CD4-positive, alpha-beta T cell (primary cell): ENCODE results near the gene POLR2M. TPM values are rescaled to one million over a fixed set of nuclear protein-coding genes. Genes with fewer than 3 reads are reported as not detected.

Experiments
- ATAC-seq: fragments of 200-7000 bp; cut with Tn5 transposase; one replicate; pipeline ENCODE4 v1.10.0; 2022; ENCODE audit warnings: mild to moderate bottlenecking; ENCODE audit not compliant: poor library complexity
- CTCF ChIA-PET: fragments of 350-600 bp; sonication (Branson Sonifier 250); formaldehyde crosslinking; loops from one replicate; lab custom pipeline; 2021; ENCODE audit warnings: antibody characterized with exemption, inconsistent platforms; lab: Charles Lee
- POLR2A ChIA-PET: fragments of 350-600 bp; sonication (Branson Sonifier 250); formaldehyde crosslinking; loops from one replicate; lab custom pipeline; 2021; ENCODE audit warnings: antibody characterized with exemption, inconsistent platforms; lab: Charles Lee
- DNase-seq, 14 experiments: peaks; one replicate each; pipeline ENCODE4 v3.0.0-alpha.2; 2013 to 2020; ENCODE audit warnings: mixed read lengths in 2 of 14
- H3K27ac ChIP-seq, 2 donors: one replicate each; pipeline versions ENCODE4 v1.5.1 to v1.7.0; 2013; ENCODE audit warnings: low read length in 2 of 2, low read depth in 1 of 2, mild to moderate bottlenecking in 1 of 2
- H3K27me3 ChIP-seq, 2 experiments: 1 replicate in 1 of 2; 2 replicates in 1 of 2; pipeline versions ENCODE4 v1.6.1 to v1.7.0; 2013; ENCODE audit warnings: low read length in 2 of 2, control low read depth in 1 of 2, mild to moderate bottlenecking in 1 of 2, moderate library complexity in 1 of 2; ENCODE audit not compliant: insufficient read depth in 2 of 2, control insufficient read depth in 1 of 2
- H3K36me3 ChIP-seq: one replicate; pipeline ENCODE4 v1.6.1; 2013; ENCODE audit warnings: low read length, control low read depth; ENCODE audit not compliant: insufficient read depth
- H3K4me1 ChIP-seq: one replicate; pipeline ENCODE4 v1.6.1; 2013; ENCODE audit warnings: low read length, control low read depth; ENCODE audit not compliant: insufficient read depth
- H3K4me3 ChIP-seq: one replicate; pipeline ENCODE4 v1.5.1; 2013; ENCODE audit warnings: mild to moderate bottlenecking, low read length, moderate library complexity
- H3K9me3 ChIP-seq, 2 experiments: 1 replicate in 1 of 2; 2 replicates in 1 of 2; pipeline versions ENCODE4 v1.6.1 to v1.7.0; 2013; ENCODE audit warnings: low read length in 2 of 2, mild to moderate bottlenecking in 2 of 2, control low read depth in 1 of 2, moderate library complexity in 1 of 2; ENCODE audit not compliant: control insufficient read depth in 1 of 2, insufficient read depth in 1 of 2
- H3K27ac Mint-ChIP-seq: one replicate; pipeline ENCODE4 v1.8.0; 2020; ENCODE audit warnings: mixed read lengths
- H3K27me3 Mint-ChIP-seq: one replicate; pipeline ENCODE4 v1.8.0; 2021; ENCODE audit warnings: mixed read lengths
- H3K36me3 Mint-ChIP-seq: one replicate; pipeline ENCODE4 v1.8.0; 2021; ENCODE audit warnings: low read depth, mixed read lengths
- H3K4me1 Mint-ChIP-seq: one replicate; pipeline ENCODE4 v1.8.0; 2021; ENCODE audit warnings: low read depth, mixed read lengths
- H3K4me3 Mint-ChIP-seq: one replicate; pipeline ENCODE4 v1.8.0; 2020; ENCODE audit warnings: mild to moderate bottlenecking, mixed read lengths
- H3K9me3 Mint-ChIP-seq: one replicate; pipeline ENCODE4 v1.8.0; 2020; ENCODE audit warnings: mixed read lengths
- intact Hi-C, 2 experiments: fragments of 100-400 bp; cut with DNase I in 1 of 2; cut with micrococcal nuclease in 1 of 2; formaldehyde crosslinking; loops; one replicate each; pipeline versions ENCODE4 v1.15.1 to v1.9.0; 2023 to 2025; cut with DNase I, micrococcal nuclease
- total RNA-seq, 174 experiments: library from RNA in 2 of 174; stranded (reverse) in 2 of 174; gene quantifications; one replicate each; pipeline ENCODE4 v1.2.3 and lab custom pipeline; 2021 to 2026
- TF ChIP-seq, protein P1 (sequence below): fragments of 200-600 bp; IDR thresholded peaks from one replicate; pipeline ENCODE4 v1.8.0; 2022; ENCODE audit warnings: antibody characterized with exemption, mild to moderate bottlenecking

POLR2M gene
- total RNA-seq, 2 experiments from 2014 or later = 88.5 to 109 TPM

DNA sequence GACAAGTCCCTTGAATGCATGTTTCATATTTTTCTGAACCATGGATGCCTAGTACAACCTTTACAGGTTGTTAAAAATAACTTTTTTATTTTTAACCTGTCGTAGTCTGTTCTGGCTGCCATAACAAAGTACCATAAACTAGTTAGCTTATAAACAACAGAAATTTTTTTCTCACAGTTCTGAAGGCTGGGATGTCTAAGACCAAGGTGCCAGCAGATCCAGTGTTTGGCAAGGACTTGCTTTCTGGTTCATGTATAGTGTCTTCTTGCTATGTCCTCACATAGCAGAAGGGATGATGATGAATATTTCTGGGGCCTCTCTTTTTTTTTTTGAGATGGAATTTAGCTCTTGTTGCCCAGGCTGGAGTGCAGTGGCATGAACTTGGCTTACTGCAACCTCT lies 23.0 kb upstream of the POLR2M start:
- no peak overlapping the region for H3K4me3 ChIP-seq

DNA sequence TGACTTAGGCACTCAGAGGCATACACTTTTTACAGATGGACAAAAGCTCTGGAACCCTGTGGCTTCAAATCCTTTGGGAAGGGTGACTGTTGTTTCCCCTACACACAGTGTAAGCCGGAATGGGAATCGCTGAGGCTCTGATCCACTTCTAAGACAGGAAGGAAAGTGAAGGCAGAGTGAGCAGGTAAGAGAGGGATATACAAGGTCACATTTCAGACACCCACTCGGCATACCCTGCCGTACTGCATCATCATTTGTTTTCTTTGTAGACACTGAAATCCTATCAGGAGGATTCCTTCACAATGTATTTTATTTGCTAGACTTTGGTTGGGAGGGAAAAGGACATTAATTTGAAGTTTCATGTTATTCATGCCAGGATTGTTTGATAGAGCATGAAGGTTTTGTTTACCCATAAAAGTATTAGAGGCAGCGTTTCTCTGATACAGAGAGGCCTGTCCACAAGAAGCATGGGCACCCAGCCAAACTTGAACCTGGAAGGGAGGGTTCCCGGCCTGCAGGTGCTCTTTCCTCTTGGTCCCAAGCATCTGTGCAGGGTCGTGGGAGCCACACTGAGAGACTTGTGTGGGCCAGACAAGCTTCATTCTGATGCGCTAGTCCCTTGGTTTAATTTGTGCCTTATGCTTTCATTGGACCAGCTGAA lies 21.9 kb upstream of the POLR2M start:
- ChIA-PET CTCF (no interaction called here), POLR2A (no interaction called here)
- no peaks in the 10 kb centered on the region for H3K4me1 ChIP-seq
- H3K4me3 ChIP-seq = no peak overlapping the region
- H3K9me3 ChIP-seq = no peaks in the 10 kb centered on the region
- H3K27ac ChIP-seq = no peak overlapping the region
- no peaks in the 10 kb centered on the region for H3K9me3 Mint-ChIP-seq
- H3K27me3 Mint-ChIP-seq = no peaks in the 10 kb centered on the region
- no peaks in the 10 kb centered on the region for H3K4me1 Mint-ChIP-seq
- no peaks in the 10 kb centered on the region for H3K36me3 Mint-ChIP-seq
- TF ChIP-seq, protein P1, sequence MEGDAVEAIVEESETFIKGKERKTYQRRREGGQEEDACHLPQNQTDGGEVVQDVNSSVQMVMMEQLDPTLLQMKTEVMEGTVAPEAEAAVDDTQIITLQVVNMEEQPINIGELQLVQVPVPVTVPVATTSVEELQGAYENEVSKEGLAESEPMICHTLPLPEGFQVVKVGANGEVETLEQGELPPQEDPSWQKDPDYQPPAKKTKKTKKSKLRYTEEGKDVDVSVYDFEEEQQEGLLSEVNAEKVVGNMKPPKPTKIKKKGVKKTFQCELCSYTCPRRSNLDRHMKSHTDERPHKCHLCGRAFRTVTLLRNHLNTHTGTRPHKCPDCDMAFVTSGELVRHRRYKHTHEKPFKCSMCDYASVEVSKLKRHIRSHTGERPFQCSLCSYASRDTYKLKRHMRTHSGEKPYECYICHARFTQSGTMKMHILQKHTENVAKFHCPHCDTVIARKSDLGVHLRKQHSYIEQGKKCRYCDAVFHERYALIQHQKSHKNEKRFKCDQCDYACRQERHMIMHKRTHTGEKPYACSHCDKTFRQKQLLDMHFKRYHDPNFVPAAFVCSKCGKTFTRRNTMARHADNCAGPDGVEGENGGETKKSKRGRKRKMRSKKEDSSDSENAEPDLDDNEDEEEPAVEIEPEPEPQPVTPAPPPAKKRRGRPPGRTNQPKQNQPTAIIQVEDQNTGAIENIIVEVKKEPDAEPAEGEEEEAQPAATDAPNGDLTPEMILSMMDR = no peak
- DNase-seq (no peak), ATAC-seq (no peak)
- no peaks in the 10 kb centered on the region for H3K36me3 ChIP-seq
- H3K27ac Mint-ChIP-seq = no peak overlapping the region
- intact Hi-C loops = no loop called here
- no peak overlapping the region for H3K4me3 Mint-ChIP-seq
- no peaks in the 10 kb centered on the region for H3K27me3 ChIP-seq

More for the DNA sequence above, 23.0 kb upstream of the POLR2M start:
- ATAC-seq (no peak), DNase-seq (no peak)
- no peaks in the 10 kb centered on the region for H3K4me1 Mint-ChIP-seq
- Histone ChIP-seq H3K36me3 (no peaks in the 10 kb centered on the region), H3K27me3 (no peaks in the 10 kb centered on the region), H3K9me3 (no peaks in the 10 kb centered on the region), H3K27ac (no peak overlapping the region), H3K4me1 (no peaks in the 10 kb centered on the region)
- H3K36me3 Mint-ChIP-seq = no peaks in the 10 kb centered on the region
- ChIA-PET CTCF (interaction anchor here (1.0 kb wide), 1 partner anchor 386 kb away, joined by 4 read pairs; no protein-coding TSS in a partner anchor), POLR2A (no interaction called here)
- intact Hi-C loops = no loop called here
- TF ChIP-seq, protein P1 = no peak
- peaks cover 5% of the 10 kb centered on the region for H3K27me3 Mint-ChIP-seq
- H3K9me3 Mint-ChIP-seq = no peaks in the 10 kb centered on the region
- no peak overlapping the region for H3K4me3 Mint-ChIP-seq
- H3K27ac Mint-ChIP-seq = no peak overlapping the region

DNA sequence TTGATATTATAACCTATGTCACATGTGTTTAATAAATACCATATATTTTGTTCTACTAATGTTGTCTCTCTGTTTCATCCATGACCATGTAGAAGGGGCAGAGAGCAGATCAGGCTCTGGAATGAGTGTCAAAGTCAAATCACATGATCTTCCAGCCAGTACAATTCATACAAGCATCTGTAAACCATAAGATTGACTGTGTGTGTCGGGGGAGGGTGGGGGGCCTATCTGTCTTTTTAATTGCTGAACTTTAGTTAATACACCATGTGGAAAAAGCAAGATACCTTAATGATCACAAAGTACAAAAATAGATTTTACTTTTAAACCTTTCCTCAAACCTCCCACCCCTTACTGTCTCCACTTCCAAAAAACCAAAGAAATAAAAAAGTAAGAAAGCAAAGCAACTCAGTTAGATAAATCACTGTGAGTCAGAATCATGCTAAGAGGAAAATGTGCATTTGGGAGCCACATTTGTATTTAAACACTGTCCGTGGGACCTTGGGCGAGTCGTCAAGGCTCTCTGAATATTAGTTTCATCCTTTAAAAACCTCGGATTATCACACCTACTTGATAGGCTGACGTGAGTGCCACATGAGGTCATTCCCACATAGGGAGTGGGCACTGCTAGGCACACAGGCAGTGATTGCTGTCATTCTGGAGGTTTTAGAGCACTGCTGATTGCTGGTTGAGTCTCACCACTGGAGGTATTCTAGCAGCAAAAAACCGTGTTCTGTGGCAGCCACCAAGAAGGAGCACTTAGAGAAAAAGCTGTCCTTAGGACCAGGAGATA lies 21.0 kb upstream of the POLR2M start:
- Mint-ChIP-seq H3K27ac (no peak overlapping the region), H3K9me3 (no peaks in the 10 kb centered on the region), H3K4me3 (no peak overlapping the region), H3K36me3 (no peaks in the 10 kb centered on the region), H3K4me1 (no peaks in the 10 kb centered on the region), H3K27me3 (no peaks in the 10 kb centered on the region)
- H3K27me3 ChIP-seq = no peaks in the 10 kb centered on the region
- DNase-seq (no peak), ATAC-seq (no peak)
- no peaks in the 10 kb centered on the region for H3K36me3 ChIP-seq
- no peak overlapping the region for H3K4me3 ChIP-seq
- no peaks in the 10 kb centered on the region for H3K4me1 ChIP-seq
- intact Hi-C loops = no loop called here
- ChIA-PET POLR2A (no interaction called here), CTCF (no interaction called here)
- H3K27ac ChIP-seq = no peak overlapping the region
- H3K9me3 ChIP-seq = no peaks in the 10 kb centered on the region
- TF ChIP-seq, protein P1 = no peak
